Measurements from ENCODE around the gene GAS2L1.

- TF ChIP-seq, protein P1, sequence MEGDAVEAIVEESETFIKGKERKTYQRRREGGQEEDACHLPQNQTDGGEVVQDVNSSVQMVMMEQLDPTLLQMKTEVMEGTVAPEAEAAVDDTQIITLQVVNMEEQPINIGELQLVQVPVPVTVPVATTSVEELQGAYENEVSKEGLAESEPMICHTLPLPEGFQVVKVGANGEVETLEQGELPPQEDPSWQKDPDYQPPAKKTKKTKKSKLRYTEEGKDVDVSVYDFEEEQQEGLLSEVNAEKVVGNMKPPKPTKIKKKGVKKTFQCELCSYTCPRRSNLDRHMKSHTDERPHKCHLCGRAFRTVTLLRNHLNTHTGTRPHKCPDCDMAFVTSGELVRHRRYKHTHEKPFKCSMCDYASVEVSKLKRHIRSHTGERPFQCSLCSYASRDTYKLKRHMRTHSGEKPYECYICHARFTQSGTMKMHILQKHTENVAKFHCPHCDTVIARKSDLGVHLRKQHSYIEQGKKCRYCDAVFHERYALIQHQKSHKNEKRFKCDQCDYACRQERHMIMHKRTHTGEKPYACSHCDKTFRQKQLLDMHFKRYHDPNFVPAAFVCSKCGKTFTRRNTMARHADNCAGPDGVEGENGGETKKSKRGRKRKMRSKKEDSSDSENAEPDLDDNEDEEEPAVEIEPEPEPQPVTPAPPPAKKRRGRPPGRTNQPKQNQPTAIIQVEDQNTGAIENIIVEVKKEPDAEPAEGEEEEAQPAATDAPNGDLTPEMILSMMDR (IDR thresholded peaks at IDR 0.05; ENCODE audit: poor library complexity, severe bottlenecking): no peak
- no peak for TF ChIP-seq EZH2 (IDR thresholded peaks at IDR 0.05; ENCODE audit: borderline replicate concordance, insufficient read depth, low read length, poor library complexity, severe bottlenecking)
- no peak for TF ChIP-seq EP300 (conservative IDR thresholded peaks at IDR 0.05; ENCODE audit: poor library complexity, severe bottlenecking)
- TF ChIP-seq RAD21 (conservative IDR thresholded peaks at IDR 0.05): no peak
- TF ChIP-seq, protein P2, sequence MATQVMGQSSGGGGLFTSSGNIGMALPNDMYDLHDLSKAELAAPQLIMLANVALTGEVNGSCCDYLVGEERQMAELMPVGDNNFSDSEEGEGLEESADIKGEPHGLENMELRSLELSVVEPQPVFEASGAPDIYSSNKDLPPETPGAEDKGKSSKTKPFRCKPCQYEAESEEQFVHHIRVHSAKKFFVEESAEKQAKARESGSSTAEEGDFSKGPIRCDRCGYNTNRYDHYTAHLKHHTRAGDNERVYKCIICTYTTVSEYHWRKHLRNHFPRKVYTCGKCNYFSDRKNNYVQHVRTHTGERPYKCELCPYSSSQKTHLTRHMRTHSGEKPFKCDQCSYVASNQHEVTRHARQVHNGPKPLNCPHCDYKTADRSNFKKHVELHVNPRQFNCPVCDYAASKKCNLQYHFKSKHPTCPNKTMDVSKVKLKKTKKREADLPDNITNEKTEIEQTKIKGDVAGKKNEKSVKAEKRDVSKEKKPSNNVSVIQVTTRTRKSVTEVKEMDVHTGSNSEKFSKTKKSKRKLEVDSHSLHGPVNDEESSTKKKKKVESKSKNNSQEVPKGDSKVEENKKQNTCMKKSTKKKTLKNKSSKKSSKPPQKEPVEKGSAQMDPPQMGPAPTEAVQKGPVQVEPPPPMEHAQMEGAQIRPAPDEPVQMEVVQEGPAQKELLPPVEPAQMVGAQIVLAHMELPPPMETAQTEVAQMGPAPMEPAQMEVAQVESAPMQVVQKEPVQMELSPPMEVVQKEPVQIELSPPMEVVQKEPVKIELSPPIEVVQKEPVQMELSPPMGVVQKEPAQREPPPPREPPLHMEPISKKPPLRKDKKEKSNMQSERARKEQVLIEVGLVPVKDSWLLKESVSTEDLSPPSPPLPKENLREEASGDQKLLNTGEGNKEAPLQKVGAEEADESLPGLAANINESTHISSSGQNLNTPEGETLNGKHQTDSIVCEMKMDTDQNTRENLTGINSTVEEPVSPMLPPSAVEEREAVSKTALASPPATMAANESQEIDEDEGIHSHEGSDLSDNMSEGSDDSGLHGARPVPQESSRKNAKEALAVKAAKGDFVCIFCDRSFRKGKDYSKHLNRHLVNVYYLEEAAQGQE (IDR thresholded peaks at IDR 0.05; ENCODE audit: borderline replicate concordance): no peak
These were observed 33.8 kb upstream of the GAS2L1 start for GRCh38 chr22:29272624-29273023.
